Measurements from ENCODE around the gene WT1. TPM values are rescaled to one million over a fixed set of nuclear protein-coding genes. Genes with fewer than 3 reads are reported as not detected.

WT1 gene
- total and polyA plus RNA-seq, 8 donors: 0.13 to 3.6 (median 1.5) TPM

GRCh38 chr11:32390712-32391111 lies 44.6 kb downstream of the WT1 start:
- ATAC-seq: no peak
- intact Hi-C loops (cut with DNase I): no loop called here
- no peak for TF ChIP-seq CTCF (IDR thresholded peaks at IDR 0.05)

GRCh38 chr11:32388871-32389770 lies 46.2 kb downstream of the WT1 start:
- DNase-seq (no peak), ATAC-seq (no peak)
- no peak overlapping the region for H3K4me3 ChIP-seq
- H3K27me3 ChIP-seq: peaks cover 0 to 27% of the 10 kb centered on the region in 2 donors
- no peaks in the 10 kb centered on the region for H3K9me3 ChIP-seq
- H3K4me1 ChIP-seq: no peaks in the 10 kb centered on the region
- H3K36me3 ChIP-seq: no peaks in the 10 kb centered on the region
- intact Hi-C loops (cut with DNase I): no loop called here
- no peak overlapping the region for H3K27ac ChIP-seq
- TF ChIP-seq CTCF (IDR thresholded peaks at IDR 0.05): no peak

More at GRCh38 chr11:32390712-32391111, 44.6 kb downstream of the WT1 start:
- H3K27me3 ChIP-seq: peaks cover 0 to 11% of the 10 kb centered on the region in 2 donors
- H3K4me3 ChIP-seq: no peak overlapping the region
- no peak for DNase-seq
- H3K27ac ChIP-seq: no peak overlapping the region
- H3K4me1 ChIP-seq: no peaks in the 10 kb centered on the region
- no peaks in the 10 kb centered on the region for H3K36me3 ChIP-seq
- no peaks in the 10 kb centered on the region for H3K9me3 ChIP-seq

GRCh38 chr11:32388365-32388764 lies 47.0 kb downstream of the WT1 start:
- no peak for ATAC-seq
- Histone ChIP-seq H3K36me3 (no peaks in the 10 kb centered on the region), H3K4me1 (no peaks in the 10 kb centered on the region), H3K27ac (no peak overlapping the region), H3K27me3 (peaks cover 0 to 29% of the 10 kb centered on the region in 2 donors), H3K9me3 (no peaks in the 10 kb centered on the region), H3K4me3 (no peak overlapping the region)
- intact Hi-C loops (cut with DNase I): no loop called here
- TF ChIP-seq CTCF (IDR thresholded peaks at IDR 0.05): no peak
- no peak for DNase-seq

- H3K27me3 ChIP-seq: peaks cover 0 to 39% of the 10 kb centered on the region in 2 donors
- H3K27ac ChIP-seq: no peak overlapping the region
- no peak for TF ChIP-seq CTCF (IDR thresholded peaks at IDR 0.05)
- no peaks in the 10 kb centered on the region for H3K36me3 ChIP-seq
- H3K4me3 ChIP-seq: no peak overlapping the region
- intact Hi-C loops (cut with DNase I): no loop called here
- H3K4me1 ChIP-seq: no peaks in the 10 kb centered on the region
- H3K9me3 ChIP-seq: no peaks in the 10 kb centered on the region
- no peak for DNase-seq
- ATAC-seq: no peak
These were observed 47.9 kb downstream of the WT1 start for GRCh38 chr11:32387411-32387810.

GRCh38 chr11:32386770-32387377 lies 48.5 kb downstream of the WT1 start:
- ATAC-seq: peak; percentile 17
- no peak for TF ChIP-seq CTCF (IDR thresholded peaks at IDR 0.05)
- H3K27ac ChIP-seq: no peak overlapping the region
- H3K4me3 ChIP-seq: no peak overlapping the region
- no peaks in the 10 kb centered on the region for H3K36me3 ChIP-seq
- no peaks in the 10 kb centered on the region for H3K9me3 ChIP-seq
- peaks cover 0 to 44% of the 10 kb centered on the region in 2 donors for H3K27me3 ChIP-seq
- H3K4me1 ChIP-seq: no peaks in the 10 kb centered on the region
- intact Hi-C loops (cut with DNase I): no loop called here
- peak in 1 of 4 donors; percentile 4 for DNase-seq
